ENCODE results near the gene KIRREL3.

GRCh38 chr11:126738295-126739031 lies 262.1 kb downstream of the KIRREL3 start:
- TF ChIP-seq GATA2 (IDR thresholded peaks at IDR 0.05; ENCODE audit: low read depth, low read length), result no peak
- TF ChIP-seq GATA3 (IDR thresholded peaks at IDR 0.05; ENCODE audit: low read depth, low read length), result no peak
